K562 (cell line): ENCODE results near the gene INO80. TPM values are rescaled to one million over a fixed set of nuclear protein-coding genes. Genes with fewer than 3 reads are reported as not detected.

Experiments
- CEBPG ChIP-seq, 3 experiments: fragments of 200-800 bp in 1 of 3; sonication (Bioruptor generic) in 1 of 3; sonication (generic) in 1 of 3; formaldehyde crosslinking in 1 of 3; IDR thresholded peaks in 2 of 3; conservative IDR thresholded peaks in 1 of 3; 2 replicates each; pipeline versions ENCODE4 v1.6.1 to v1.8.0; 2016 to 2022; ENCODE audit warnings: missing compliant biosample characterization in 2 of 3, missing genetic modification characterization in 2 of 3, mild to moderate bottlenecking in 1 of 3, missing genetic modification reagents in 1 of 3
- GTF2E2 ChIP-seq: fragments of 200-800 bp; sonication (Bioruptor generic); IDR thresholded peaks from 2 replicates; pipeline ENCODE4 v1.6.1; 2016; ENCODE audit warnings: missing genetic modification characterization, missing compliant biosample characterization
- NR2F6 ChIP-seq: fragments of 450-650 bp; formaldehyde crosslinking; IDR thresholded peaks from 2 replicates; pipeline ENCODE4 v1.4.0; 2020; ENCODE audit warnings: mild to moderate bottlenecking
- ZNF444 ChIP-seq: fragments of 250-450 bp; sonication (Bioruptor Pico); IDR thresholded peaks from 2 replicates; pipeline ENCODE4 v1.4.0; 2020; ENCODE audit warnings: mild to moderate bottlenecking, moderate library complexity
- polyA plus RNA-seq, 8 experiments: library from polyadenylated mRNA; depleted of rRNA in 4 of 8; stranded (reverse) in 5 of 8; unstranded in 3 of 8; fragments of >200 nt; fragmentation: Nextera tagmentation in 2 of 8; fragmentation: Illumina TruSeq in 1 of 8; extraction: Ambion mirVana in 2 of 8; extraction: Trizol in 1 of 8; gene quantifications; 2 replicates each; pipeline versions ENCODE4 v1.2.1 to v1.2.3, GENCODE V29; 2011 to 2014; ENCODE audit warnings: inconsistent platforms in 1 of 8, missing spikeins in 1 of 8
- total RNA-seq, 7 experiments: library from RNA; depleted of rRNA in 6 of 7; stranded (reverse); fragments of >200 nt in 6 of 7; fragmentation: Illumina TruSeq in 2 of 7; extraction: Trizol in 2 of 7; gene quantifications; 2 replicates each; pipeline versions ENCODE4 v1.2.1 to v1.2.3, GENCODE V29; 2011 to 2021; ENCODE audit warnings: low replicate concordance in 1 of 7
- TF ChIP-seq, protein P1 (sequence below): fragments of 200-800 bp; sonication (Bioruptor generic); IDR thresholded peaks from 2 replicates; pipeline ENCODE4 v1.6.1; 2016; ENCODE audit warnings: missing genetic modification characterization, missing compliant biosample characterization
- TF ChIP-seq, protein P2 (sequence below): fragments of 450-650 bp; IDR thresholded peaks from 2 replicates; pipeline ENCODE4 v1.6.1; 2017; ENCODE audit warnings: antibody characterized with exemption, mild to moderate bottlenecking
- TF ChIP-seq, protein P3 (sequence below): fragments of 450-650 bp; IDR thresholded peaks from 2 replicates; pipeline ENCODE4 v1.6.1; 2018; ENCODE audit not compliant: partially characterized antibody

INO80 gene
- total and polyA plus RNA-seq, 9 of the 15 experiments (the other 6 are each of a cell fraction or from before 2014, with no cell fraction given): 1.1 to 25.7 (median 19.9) TPM

DNA sequence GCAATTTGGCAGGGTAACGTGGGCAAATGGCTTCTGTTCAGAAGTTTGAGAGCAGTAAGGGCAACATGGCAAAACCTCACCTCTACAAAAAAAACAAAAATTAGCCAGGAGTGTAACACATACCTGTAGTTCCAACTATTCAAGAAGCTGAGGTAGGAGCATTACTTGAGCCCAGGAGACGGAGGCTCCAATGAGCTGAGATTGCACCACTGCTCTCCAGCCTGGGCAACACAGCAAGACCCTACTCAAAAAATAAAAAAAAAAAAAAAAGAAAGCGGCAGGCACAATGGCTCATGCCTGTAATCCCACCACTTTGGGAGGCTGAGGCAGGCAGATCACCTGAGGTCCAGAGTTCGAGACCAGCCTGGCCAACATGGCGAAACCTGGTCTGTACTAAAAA is 5.9 kb upstream of the INO80 start (continued):
- TF ChIP-seq, protein P1, sequence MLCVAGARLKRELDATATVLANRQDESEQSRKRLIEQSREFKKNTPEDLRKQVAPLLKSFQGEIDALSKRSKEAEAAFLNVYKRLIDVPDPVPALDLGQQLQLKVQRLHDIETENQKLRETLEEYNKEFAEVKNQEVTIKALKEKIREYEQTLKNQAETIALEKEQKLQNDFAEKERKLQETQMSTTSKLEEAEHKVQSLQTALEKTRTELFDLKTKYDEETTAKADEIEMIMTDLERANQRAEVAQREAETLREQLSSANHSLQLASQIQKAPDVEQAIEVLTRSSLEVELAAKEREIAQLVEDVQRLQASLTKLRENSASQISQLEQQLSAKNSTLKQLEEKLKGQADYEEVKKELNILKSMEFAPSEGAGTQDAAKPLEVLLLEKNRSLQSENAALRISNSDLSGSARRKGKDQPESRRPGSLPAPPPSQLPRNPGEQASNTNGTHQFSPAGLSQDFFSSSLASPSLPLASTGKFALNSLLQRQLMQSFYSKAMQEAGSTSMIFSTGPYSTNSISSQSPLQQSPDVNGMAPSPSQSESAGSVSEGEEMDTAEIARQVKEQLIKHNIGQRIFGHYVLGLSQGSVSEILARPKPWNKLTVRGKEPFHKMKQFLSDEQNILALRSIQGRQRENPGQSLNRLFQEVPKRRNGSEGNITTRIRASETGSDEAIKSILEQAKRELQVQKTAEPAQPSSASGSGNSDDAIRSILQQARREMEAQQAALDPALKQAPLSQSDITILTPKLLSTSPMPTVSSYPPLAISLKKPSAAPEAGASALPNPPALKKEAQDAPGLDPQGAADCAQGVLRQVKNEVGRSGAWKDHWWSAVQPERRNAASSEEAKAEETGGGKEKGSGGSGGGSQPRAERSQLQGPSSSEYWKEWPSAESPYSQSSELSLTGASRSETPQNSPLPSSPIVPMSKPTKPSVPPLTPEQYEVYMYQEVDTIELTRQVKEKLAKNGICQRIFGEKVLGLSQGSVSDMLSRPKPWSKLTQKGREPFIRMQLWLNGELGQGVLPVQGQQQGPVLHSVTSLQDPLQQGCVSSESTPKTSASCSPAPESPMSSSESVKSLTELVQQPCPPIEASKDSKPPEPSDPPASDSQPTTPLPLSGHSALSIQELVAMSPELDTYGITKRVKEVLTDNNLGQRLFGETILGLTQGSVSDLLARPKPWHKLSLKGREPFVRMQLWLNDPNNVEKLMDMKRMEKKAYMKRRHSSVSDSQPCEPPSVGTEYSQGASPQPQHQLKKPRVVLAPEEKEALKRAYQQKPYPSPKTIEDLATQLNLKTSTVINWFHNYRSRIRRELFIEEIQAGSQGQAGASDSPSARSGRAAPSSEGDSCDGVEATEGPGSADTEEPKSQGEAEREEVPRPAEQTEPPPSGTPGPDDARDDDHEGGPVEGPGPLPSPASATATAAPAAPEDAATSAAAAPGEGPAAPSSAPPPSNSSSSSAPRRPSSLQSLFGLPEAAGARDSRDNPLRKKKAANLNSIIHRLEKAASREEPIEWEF (CRISPR knock-in tag): no peak
- TF ChIP-seq, protein P2, sequence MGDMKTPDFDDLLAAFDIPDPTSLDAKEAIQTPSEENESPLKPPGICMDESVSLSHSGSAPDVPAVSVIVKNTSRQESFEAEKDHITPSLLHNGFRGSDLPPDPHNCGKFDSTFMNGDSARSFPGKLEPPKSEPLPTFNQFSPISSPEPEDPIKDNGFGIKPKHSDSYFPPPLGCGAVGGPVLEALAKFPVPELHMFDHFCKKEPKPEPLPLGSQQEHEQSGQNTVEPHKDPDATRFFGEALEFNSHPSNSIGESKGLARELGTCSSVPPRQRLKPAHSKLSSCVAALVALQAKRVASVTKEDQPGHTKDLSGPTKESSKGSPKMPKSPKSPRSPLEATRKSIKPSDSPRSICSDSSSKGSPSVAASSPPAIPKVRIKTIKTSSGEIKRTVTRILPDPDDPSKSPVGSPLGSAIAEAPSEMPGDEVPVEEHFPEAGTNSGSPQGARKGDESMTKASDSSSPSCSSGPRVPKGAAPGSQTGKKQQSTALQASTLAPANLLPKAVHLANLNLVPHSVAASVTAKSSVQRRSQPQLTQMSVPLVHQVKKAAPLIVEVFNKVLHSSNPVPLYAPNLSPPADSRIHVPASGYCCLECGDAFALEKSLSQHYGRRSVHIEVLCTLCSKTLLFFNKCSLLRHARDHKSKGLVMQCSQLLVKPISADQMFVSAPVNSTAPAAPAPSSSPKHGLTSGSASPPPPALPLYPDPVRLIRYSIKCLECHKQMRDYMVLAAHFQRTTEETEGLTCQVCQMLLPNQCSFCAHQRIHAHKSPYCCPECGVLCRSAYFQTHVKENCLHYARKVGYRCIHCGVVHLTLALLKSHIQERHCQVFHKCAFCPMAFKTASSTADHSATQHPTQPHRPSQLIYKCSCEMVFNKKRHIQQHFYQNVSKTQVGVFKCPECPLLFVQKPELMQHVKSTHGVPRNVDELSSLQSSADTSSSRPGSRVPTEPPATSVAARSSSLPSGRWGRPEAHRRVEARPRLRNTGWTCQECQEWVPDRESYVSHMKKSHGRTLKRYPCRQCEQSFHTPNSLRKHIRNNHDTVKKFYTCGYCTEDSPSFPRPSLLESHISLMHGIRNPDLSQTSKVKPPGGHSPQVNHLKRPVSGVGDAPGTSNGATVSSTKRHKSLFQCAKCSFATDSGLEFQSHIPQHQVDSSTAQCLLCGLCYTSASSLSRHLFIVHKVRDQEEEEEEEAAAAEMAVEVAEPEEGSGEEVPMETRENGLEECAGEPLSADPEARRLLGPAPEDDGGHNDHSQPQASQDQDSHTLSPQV: no peak
- TF ChIP-seq ZNF444 (CRISPR knock-in tag) (no peak), GTF2E2 (no peak), NR2F6 (CRISPR knock-in tag) (no peak), CEBPG (CRISPR knock-in tag; IDR thresholded peaks at IDR 0.05) (no peak), CEBPG (tag; conservative IDR thresholded peaks at IDR 0.05 in 1 of 2, IDR thresholded peaks at IDR 0.05 in 1 of 2) (no peak)
- TF ChIP-seq, protein P3, sequence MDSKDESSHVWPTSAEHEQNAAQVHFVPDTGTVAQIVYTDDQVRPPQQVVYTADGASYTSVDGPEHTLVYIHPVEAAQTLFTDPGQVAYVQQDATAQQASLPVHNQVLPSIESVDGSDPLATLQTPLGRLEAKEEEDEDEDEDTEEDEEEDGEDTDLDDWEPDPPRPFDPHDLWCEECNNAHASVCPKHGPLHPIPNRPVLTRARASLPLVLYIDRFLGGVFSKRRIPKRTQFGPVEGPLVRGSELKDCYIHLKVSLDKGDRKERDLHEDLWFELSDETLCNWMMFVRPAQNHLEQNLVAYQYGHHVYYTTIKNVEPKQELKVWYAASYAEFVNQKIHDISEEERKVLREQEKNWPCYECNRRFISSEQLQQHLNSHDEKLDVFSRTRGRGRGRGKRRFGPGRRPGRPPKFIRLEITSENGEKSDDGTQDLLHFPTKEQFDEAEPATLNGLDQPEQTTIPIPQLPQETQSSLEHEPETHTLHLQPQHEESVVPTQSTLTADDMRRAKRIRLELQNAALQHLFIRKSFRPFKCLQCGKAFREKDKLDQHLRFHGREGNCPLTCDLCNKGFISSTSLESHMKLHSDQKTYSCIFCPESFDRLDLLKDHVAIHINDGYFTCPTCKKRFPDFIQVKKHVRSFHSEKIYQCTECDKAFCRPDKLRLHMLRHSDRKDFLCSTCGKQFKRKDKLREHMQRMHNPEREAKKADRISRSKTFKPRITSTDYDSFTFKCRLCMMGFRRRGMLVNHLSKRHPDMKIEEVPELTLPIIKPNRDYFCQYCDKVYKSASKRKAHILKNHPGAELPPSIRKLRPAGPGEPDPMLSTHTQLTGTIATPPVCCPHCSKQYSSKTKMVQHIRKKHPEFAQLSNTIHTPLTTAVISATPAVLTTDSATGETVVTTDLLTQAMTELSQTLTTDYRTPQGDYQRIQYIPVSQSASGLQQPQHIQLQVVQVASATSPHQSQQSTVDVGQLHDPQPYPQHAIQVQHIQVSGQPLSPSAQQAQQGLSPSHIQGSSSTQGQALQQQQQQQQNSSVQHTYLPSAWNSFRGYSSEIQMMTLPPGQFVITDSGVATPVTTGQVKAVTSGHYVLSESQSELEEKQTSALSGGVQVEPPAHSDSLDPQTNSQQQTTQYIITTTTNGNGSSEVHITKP: no peak
